ENCODE data around the gene DIS3L2.

DIS3L2 gene

DNA sequence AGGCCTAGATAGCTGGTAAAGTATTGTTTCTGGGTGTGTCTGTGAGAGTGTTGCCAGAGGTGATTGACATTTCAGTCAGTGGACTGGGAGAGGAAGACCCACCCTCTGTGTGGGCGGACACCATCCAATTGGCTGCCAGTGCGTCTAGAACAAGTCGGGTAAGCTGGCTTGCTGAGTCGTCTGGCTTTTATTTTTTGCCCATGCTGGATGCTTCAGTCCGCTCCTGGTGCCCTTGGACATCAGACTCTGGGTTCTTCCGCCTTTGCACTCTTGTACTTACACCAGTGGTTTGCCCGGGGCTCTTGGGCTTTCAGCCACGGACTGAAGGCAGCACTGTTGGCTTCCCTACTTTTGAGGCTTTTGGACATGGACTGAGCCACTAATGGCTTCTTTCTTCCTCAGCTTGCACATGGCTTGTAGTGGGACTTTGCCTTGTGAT lies 24.3 kb downstream of the DIS3L2 start:
- no peak for ATAC-seq
- TF ChIP-seq GLIS3 (CRISPR knock-in tag; IDR thresholded peaks at IDR 0.05) (no peak), CSDC2 (CRISPR knock-in tag; IDR thresholded peaks at IDR 0.05) (no peak), ZNF70 (CRISPR knock-in tag; IDR thresholded peaks at IDR 0.05) (no peak), BACH2 (CRISPR knock-in tag; IDR thresholded peaks at IDR 0.05; ENCODE audit: borderline replicate concordance) (no peak), TOX (CRISPR knock-in tag; IDR thresholded peaks at IDR 0.05; ENCODE audit: borderline replicate concordance) (no peak), ZNF8 (CRISPR knock-in tag; IDR thresholded peaks at IDR 0.05) (no peak), ZFP30 (CRISPR knock-in tag; IDR thresholded peaks at IDR 0.05) (no peak), RARB (CRISPR knock-in tag; IDR thresholded peaks at IDR 0.05) (no peak), CREB5 (CRISPR knock-in tag; IDR thresholded peaks at IDR 0.05; ENCODE audit: low read depth) (no peak), SNAI2 (CRISPR knock-in tag; IDR thresholded peaks at IDR 0.05) (no peak), ZNF565 (CRISPR knock-in tag; conservative IDR thresholded peaks at IDR 0.05; ENCODE audit: low read depth) (no peak)
- TF ChIP-seq, protein P1, sequence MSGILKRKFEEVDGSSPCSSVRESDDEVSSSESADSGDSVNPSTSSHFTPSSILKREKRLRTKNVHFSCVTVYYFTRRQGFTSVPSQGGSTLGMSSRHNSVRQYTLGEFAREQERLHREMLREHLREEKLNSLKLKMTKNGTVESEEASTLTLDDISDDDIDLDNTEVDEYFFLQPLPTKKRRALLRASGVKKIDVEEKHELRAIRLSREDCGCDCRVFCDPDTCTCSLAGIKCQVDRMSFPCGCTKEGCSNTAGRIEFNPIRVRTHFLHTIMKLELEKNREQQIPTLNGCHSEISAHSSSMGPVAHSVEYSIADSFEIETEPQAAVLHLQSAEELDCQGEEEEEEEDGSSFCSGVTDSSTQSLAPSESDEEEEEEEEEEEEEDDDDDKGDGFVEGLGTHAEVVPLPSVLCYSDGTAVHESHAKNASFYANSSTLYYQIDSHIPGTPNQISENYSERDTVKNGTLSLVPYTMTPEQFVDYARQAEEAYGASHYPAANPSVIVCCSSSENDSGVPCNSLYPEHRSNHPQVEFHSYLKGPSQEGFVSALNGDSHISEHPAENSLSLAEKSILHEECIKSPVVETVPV (CRISPR knock-in tag; IDR thresholded peaks at IDR 0.05) = no peak
- TF ChIP-seq, protein P2, sequence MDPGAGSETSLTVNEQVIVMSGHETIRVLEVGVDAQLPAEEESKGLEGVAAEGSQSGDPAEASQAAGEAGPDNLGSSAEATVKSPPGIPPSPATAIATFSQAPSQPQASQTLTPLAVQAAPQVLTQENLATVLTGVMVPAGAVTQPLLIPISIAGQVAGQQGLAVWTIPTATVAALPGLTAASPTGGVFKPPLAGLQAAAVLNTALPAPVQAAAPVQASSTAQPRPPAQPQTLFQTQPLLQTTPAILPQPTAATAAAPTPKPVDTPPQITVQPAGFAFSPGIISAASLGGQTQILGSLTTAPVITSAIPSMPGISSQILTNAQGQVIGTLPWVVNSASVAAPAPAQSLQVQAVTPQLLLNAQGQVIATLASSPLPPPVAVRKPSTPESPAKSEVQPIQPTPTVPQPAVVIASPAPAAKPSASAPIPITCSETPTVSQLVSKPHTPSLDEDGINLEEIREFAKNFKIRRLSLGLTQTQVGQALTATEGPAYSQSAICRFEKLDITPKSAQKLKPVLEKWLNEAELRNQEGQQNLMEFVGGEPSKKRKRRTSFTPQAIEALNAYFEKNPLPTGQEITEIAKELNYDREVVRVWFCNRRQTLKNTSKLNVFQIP (CRISPR knock-in tag; IDR thresholded peaks at IDR 0.05; ENCODE audit: borderline replicate concordance, low read depth) = no peak

DNA sequence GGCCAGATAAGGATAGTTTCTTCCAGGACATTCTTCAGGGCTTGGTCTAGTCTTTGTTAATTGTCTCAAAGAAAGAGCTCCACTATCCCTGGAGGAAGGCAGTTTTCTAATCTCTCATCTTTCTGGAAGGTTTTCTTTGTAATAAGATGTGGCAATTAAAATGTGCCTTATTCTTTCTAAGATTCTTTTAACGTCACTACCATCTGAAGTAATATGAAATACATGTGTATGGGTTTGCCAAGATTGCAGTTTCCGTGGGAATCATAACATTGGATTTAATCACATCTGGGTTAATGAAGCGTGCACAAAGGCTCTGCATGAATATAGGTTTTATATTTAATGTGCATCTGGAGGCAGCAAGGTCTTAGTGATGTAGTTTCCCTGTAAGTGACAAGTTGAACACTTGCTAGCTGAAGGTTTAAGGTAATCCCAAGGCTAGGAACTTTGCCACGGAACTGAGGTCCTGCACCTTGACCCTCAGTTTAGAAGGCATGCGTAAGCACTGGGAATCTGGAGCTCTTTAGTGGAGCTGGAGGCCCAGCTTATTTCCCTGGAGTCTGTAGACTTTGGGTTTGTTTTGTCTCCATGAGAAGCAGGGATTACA lies 25.7 kb downstream of the DIS3L2 start:
- TF ChIP-seq ZNF70 (CRISPR knock-in tag; IDR thresholded peaks at IDR 0.05) = no peak
- no peak for TF ChIP-seq OSR1 (CRISPR knock-in tag; IDR thresholded peaks at IDR 0.05)
- no peak for TF ChIP-seq PATZ1 (CRISPR knock-in tag; IDR thresholded peaks at IDR 0.05; ENCODE audit: borderline replicate concordance)
- no peak for TF ChIP-seq ESRRG (CRISPR knock-in tag; IDR thresholded peaks at IDR 0.05)
- no peak for TF ChIP-seq ARNTL (CRISPR knock-in tag; IDR thresholded peaks at IDR 0.05; ENCODE audit: borderline replicate concordance, low read depth)
- TF ChIP-seq SNAI2 (CRISPR knock-in tag; IDR thresholded peaks at IDR 0.05) = no peak
- no peak for TF ChIP-seq TCF4 (CRISPR knock-in tag; IDR thresholded peaks at IDR 0.05; ENCODE audit: borderline replicate concordance)
- TF ChIP-seq, protein P3, sequence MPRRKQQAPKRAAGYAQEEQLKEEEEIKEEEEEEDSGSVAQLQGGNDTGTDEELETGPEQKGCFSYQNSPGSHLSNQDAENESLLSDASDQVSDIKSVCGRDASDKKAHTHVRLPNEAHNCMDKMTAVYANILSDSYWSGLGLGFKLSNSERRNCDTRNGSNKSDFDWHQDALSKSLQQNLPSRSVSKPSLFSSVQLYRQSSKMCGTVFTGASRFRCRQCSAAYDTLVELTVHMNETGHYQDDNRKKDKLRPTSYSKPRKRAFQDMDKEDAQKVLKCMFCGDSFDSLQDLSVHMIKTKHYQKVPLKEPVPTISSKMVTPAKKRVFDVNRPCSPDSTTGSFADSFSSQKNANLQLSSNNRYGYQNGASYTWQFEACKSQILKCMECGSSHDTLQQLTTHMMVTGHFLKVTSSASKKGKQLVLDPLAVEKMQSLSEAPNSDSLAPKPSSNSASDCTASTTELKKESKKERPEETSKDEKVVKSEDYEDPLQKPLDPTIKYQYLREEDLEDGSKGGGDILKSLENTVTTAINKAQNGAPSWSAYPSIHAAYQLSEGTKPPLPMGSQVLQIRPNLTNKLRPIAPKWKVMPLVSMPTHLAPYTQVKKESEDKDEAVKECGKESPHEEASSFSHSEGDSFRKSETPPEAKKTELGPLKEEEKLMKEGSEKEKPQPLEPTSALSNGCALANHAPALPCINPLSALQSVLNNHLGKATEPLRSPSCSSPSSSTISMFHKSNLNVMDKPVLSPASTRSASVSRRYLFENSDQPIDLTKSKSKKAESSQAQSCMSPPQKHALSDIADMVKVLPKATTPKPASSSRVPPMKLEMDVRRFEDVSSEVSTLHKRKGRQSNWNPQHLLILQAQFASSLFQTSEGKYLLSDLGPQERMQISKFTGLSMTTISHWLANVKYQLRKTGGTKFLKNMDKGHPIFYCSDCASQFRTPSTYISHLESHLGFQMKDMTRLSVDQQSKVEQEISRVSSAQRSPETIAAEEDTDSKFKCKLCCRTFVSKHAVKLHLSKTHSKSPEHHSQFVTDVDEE (CRISPR knock-in tag; IDR thresholded peaks at IDR 0.05) = no peak
- no peak for TF ChIP-seq CREB5 (CRISPR knock-in tag; IDR thresholded peaks at IDR 0.05; ENCODE audit: low read depth)
- TF ChIP-seq RARB (CRISPR knock-in tag; IDR thresholded peaks at IDR 0.05) = no peak

More for the DNA sequence above, 25.7 kb downstream of the DIS3L2 start:
- ATAC-seq = peak; percentile 39; the same call in 2 of the 3 replicates

All from SK-N-SH treated with all-trans-retinoic acid at 6 μM for 48 hours (cell line).